ENCODE measurements around the gene DENND5A. TPM values are rescaled to one million over a fixed set of nuclear protein-coding genes. Genes with fewer than 3 reads are reported as not detected.
"Not testable (repeated sequence)": the region's sequence is repeated elsewhere in the genome, so short reads cannot be mapped to it uniquely, and the experiment has no call there.

Gene DENND5A
- polyA plus RNA-seq, 3 donors from 2014 or later: 3.0 to 6.3 (median 5.1) TPM

DNA sequence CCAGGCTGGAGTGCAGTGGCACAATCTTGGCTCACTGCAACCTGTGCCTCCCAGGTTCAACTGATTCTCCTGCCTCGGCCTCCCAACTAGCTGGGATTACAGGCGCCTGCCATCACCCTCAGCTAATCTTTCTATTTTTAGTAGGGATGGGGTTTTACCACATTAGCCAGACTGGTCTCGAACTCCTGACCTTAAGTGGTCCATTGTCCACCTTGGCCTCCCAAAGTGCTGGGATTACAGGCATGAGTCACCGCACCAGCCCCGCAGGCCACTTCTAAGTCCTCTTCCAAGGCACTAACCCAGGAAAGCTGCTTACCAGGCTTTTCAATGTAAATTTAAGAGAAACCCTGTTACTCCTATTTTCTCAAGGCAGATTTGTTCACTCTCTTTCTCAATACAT is 50.4 kb downstream of the DENND5A start:
- Mint-ChIP-seq H3K4me1 (peaks cover 4 to 27% of the 10 kb centered on the region in 2 donors), H3K36me3 (no peaks in the 10 kb centered on the region), H3K4me3 (no peak overlapping the region), H3K27me3 (ENCODE audit: low read depth in 3 of 3) (peaks cover 0 to 2% (median 2%) of the 10 kb centered on the region in 3 donors), H3K9me3 (no peaks in the 10 kb centered on the region), H3K27ac (no peak overlapping the region)
- DNase-seq: no peak

DNA sequence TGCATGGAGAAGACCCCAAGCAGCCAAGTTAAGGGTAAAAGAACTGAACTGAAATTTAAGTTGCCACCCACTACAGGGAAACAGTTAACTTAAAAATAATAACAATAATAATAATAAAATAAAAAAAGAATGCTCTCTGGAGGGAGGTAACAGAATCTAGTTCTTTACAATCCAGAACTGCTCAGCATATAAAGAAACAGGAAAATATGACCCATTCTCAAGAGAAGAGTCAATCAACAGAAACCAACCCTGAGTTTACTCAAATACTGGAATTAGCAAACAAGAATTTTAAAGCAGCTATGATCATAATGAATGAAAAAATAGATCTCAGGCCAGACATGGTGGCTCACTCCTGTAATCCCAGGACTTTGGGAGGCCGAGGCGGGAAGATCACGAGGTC is 53.8 kb downstream of the DENND5A start:
- Mint-ChIP-seq H3K27me3 (ENCODE audit: low read depth in 3 of 3) (peaks cover 0 to 2% (median 0%) of the 10 kb centered on the region in 3 donors), H3K9me3 (no peaks in the 10 kb centered on the region), H3K4me3 (no peak overlapping the region), H3K4me1 (peaks cover 4 to 35% of the 10 kb centered on the region in 2 donors), H3K36me3 (no peaks in the 10 kb centered on the region), H3K27ac (no peak overlapping the region)
- DNase-seq: no peak

DNA sequence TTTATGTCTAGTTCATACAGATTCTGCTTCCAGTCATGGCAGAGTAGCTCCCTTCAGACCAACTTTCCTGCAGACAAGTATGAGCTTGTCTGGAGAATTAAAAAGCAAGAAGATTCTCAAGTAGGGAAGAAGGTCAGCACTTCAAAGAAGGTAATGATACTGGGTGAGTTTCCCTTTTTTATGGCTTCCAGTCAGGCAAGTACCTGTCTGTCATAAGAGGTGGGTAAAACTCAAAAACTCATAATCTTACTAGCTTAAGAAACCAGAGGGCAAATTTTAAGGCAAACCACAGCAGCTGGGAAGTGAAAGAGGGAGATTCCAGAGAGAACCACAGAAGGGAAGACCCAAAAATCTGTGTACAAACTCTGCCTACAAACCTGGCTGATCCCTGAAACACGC is 54.2 kb downstream of the DENND5A start:
- Mint-ChIP-seq H3K27ac (no peak overlapping the region), H3K27me3 (ENCODE audit: low read depth in 3 of 3) (peaks cover 0 to 2% (median 0%) of the 10 kb centered on the region in 3 donors), H3K36me3 (no peaks in the 10 kb centered on the region), H3K4me1 (peaks cover 4 to 35% of the 10 kb centered on the region in 2 donors), H3K9me3 (no peaks in the 10 kb centered on the region), H3K4me3 (no peak overlapping the region)
- no peak for DNase-seq

DNA sequence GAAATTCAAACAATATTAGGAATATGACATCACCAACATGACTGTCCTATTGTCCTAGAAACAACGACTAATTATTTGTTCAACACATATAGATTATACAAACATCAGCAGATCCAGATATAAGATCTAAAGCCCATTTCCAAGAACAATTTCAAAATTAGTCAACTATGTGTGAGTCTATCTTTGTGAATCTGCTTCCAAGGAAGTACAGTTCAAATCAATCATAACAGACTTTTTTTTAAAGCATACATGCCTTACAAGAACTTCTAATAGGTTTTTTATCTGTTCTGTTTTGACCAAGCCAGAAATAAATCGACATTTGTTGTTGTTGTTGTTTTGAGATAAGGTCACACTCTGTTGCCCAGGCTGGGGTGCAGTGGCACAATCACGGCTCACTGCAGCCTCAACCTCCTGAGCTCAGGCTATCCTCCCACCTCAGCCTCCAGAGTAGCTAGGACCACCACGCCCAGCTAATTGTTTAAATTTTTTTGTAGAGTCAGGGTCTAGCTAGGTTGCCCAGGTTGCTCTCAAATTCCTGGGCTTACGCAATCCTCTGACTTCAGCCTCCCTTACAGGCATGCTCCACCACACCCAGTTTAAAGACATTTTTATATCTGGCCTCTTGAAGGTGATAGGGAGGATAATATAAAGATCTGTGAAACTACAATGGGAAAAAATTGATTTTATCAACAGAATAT is 54.8 kb downstream of the DENND5A start:
- Mint-ChIP-seq H3K27ac (no peak overlapping the region), H3K27me3 (ENCODE audit: low read depth in 3 of 3) (peaks cover 0 to 2% (median 0%) of the 10 kb centered on the region in 3 donors), H3K36me3 (no peaks in the 10 kb centered on the region), H3K4me3 (no peak overlapping the region), H3K4me1 (peaks cover 4 to 35% of the 10 kb centered on the region in 2 donors), H3K9me3 (no peaks in the 10 kb centered on the region)
- no peak for DNase-seq

DNA sequence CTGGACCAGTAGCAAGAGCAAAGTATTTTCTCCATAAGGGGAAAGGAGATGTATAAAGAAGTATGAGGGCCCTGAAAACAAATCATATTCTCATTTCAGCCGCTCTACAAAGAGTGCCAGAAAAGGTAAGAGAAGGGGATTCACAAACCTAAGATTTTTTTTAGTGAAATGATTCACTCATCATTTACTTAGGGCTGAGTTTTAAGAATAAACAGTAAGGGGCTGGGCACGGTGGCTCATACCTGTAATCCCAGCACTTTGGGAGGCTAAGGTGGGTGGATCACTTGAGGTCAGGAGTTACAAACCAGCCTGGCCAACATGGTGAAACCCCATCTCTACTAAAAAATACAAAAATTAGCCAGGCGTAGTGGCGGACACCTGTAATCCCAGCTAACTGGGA is 55.5 kb downstream of the DENND5A start:
- not testable (repeated sequence) for H3K36me3 Mint-ChIP-seq; H3K27ac Mint-ChIP-seq; H3K27me3 Mint-ChIP-seq (ENCODE audit: low read depth in 3 of 3); H3K9me3 Mint-ChIP-seq; DNase-seq; H3K4me3 Mint-ChIP-seq
- H3K4me1 Mint-ChIP-seq: peaks cover 2 to 29% of the 10 kb centered on the region in 2 donors

DNA sequence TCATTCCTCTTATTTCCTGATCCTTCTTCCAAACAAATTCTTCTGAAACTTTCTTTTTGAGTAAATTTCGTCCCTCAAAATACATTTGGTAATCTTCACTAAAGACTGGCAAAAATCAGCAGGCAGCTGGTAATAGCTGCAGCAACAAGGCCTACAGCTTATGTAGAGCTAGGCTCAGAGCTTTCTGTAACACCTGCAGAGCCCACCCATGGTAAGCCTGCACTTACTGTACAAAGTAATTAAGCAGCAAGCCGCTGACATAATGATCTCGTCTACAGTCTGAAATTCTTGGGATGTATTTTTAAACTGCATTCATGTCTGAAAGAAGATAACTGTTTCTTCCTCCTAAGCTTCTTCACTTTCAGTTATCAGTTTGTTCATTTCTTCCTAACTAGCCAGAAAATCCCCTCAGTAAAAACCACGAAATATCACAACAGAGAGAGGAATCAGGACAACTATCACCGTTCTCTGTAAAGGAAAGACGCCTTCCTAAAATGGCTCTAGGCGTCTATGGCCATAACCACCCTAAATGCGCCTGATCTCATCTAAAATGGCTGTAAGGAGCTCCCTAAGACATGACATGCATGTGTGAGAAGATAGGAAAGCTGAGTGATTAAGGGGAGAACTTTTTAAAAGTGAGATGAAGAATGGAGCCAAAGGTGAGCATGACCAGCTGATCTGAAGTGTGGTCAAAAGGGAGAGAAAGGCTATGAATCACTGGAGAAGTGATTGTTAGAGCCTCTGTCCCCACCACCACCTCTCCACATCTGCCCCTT is 56.2 kb downstream of the DENND5A start:
- Mint-ChIP-seq H3K4me1 (peaks cover 2 to 29% of the 10 kb centered on the region in 2 donors), H3K9me3 (no peaks in the 10 kb centered on the region), H3K27ac (no peak overlapping the region), H3K36me3 (no peaks in the 10 kb centered on the region), H3K4me3 (no peak overlapping the region), H3K27me3 (ENCODE audit: low read depth in 3 of 3) (peaks cover 0 to 2% (median 0%) of the 10 kb centered on the region in 3 donors)
- no peak for DNase-seq

DNA sequence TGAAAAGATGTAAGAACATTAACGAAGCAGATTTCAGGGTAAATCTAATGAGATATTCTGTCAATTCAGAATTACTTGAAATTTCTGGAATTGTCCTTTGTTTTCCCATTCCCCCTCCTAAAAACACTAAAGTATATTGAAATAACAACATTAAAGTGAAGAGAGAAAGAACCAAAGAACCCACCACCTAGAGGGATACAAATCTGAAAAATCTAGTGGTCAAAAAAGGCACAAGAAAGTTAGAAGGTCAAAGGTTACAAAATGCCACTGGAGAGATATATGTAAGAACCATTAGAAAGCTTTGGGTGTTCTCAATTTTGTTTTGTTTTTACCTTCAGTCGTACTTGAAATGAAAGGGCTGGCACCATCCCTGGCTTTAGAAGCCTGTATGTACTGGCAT is 57.9 kb downstream of the DENND5A start:
- Mint-ChIP-seq H3K27me3 (ENCODE audit: low read depth in 3 of 3) (peaks cover 0 to 2% (median 2%) of the 10 kb centered on the region in 3 donors), H3K27ac (no peak overlapping the region), H3K4me1 (peaks cover 2 to 24% of the 10 kb centered on the region in 2 donors), H3K4me3 (no peak overlapping the region), H3K36me3 (no peaks in the 10 kb centered on the region), H3K9me3 (no peaks in the 10 kb centered on the region)
- DNase-seq: no peak

DNA sequence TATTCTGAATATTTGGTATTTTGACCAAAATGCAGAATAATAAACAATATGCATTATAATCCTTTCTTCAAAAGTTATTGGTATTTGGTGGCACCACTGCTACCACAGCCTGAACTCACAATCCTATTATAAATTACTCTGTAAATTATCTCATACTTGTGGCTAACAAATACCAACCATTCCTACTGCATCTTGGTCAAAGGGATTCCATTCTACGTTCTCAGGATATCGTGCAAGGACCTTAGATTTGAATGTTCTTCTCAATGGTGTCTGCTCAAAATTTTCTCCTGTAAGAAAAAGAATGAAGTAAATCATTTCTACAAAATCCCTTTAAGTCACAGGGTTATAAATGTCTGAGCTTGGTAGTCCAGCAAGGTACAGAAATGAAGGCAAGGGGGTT is 58.7 kb downstream of the DENND5A start:
- peaks cover 2 to 22% of the 10 kb centered on the region in 2 donors for H3K4me1 Mint-ChIP-seq
- no peak for DNase-seq
- H3K27me3 Mint-ChIP-seq (ENCODE audit: low read depth in 3 of 3): peaks cover 0 to 2% (median under 1%) of the 10 kb centered on the region in 3 donors
- no peaks in the 10 kb centered on the region for H3K36me3 Mint-ChIP-seq
- no peak overlapping the region for H3K4me3 Mint-ChIP-seq
- no peak overlapping the region for H3K27ac Mint-ChIP-seq
- H3K9me3 Mint-ChIP-seq: no peaks in the 10 kb centered on the region

DNA sequence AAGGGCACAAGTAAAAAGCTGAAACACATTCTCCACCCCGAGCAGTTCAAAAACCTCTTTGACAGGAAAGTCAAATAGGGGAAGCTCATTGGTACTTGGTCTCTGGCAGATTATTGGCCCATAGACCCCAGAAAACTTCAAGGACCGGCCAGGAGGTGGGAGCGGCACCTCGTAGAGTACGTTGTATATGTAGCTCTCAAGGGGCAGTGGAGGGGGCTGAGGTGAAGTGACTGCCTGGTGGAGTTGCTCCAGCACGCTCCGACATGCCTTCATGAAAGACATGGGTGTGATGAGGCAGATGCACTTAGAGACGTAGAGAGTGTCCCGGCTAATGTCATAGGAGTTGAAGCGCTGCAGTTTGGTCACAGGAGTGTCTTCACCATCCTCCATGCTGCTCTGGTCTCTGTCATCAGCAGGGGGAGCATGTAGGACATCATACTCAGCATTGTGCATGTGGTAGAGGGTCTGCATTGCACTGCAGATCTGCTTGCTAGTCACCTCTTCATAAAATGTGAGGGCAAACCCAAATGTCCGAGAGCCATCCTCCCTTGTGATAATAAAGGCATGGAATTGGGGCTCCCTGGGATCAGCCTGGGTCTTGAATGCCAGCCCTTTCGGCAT is 61.3 kb downstream of the DENND5A start:
- no peaks in the 10 kb centered on the region for H3K9me3 Mint-ChIP-seq
- DNase-seq: no peak

DNA sequence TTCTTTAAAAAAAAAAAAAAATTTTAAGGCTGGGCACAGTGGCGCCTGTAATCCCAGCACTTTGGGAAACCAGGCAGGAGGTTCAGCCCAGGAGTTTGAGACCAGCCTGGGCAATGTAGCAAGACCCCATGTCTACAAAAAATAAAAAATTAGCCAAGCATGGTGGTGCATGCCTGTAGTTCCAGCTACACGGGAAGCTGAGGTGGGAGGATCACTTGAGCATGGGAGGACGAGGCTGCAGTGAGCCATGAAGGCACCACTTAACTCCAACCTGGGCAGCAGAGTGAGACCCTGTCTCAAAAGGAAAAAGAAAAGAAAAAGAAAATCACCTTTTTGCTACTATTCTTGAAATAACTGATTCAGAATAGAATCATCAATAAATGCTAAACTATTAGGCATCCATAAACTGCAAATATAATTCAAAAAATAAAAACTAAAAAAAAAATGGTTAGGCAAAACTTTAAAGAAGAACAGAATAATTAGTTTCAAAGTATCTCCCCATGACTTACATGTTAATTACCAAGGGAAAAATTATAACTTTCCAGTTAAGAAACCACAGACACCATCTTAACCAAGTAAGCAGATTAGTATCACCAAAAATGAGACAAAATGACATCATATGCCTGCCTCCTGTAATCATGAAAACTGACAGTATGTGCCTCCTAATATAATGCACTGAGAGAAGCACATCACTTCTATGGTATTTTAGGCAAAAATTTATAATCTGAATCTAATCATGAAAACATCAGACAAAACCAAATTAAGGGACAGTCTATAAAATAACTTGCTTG is 63.6 kb downstream of the DENND5A start:
- no peak for DNase-seq
- Mint-ChIP-seq H3K4me1 (peaks cover 0 to 6% of the 10 kb centered on the region in 2 donors), H3K27ac (no peak overlapping the region), H3K9me3 (no peaks in the 10 kb centered on the region), H3K27me3 (ENCODE audit: low read depth in 3 of 3) (peaks cover 0 to 2% (median 2%) of the 10 kb centered on the region in 3 donors), H3K4me3 (no peak overlapping the region), H3K36me3 (no peaks in the 10 kb centered on the region)

More for the DNA sequence above, 61.3 kb downstream of the DENND5A start:
- H3K27me3 Mint-ChIP-seq (ENCODE audit: low read depth in 3 of 3): peaks cover 0 to 2% (median 2%) of the 10 kb centered on the region in 3 donors
- no peak overlapping the region for H3K27ac Mint-ChIP-seq
- no peak overlapping the region for H3K4me3 Mint-ChIP-seq
- H3K36me3 Mint-ChIP-seq: no peaks in the 10 kb centered on the region
- H3K4me1 Mint-ChIP-seq: peaks cover 0 to 9% of the 10 kb centered on the region in 2 donors

DNA sequence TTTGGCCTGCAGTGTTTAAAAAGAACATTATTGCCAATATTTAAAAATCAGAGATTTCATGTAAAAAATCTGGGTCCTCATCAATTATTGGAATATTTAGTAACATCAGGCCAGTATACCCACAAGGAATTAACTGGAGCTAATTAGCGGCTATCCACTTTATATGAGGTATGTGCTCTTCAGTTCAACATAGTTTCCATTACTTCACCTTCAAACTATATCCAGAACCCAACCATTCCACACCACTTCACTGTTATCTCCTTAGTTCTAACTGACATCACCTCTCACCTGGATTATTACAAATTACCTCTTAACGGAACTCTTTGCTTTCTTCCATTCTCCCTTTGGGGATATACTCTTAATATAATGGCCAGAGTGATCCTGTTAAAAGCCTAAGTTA is 64.7 kb downstream of the DENND5A start:
- Mint-ChIP-seq H3K4me1 (peaks cover 0 to 6% of the 10 kb centered on the region in 2 donors), H3K27ac (no peak overlapping the region), H3K9me3 (no peaks in the 10 kb centered on the region), H3K4me3 (no peak overlapping the region), H3K36me3 (no peaks in the 10 kb centered on the region), H3K27me3 (ENCODE audit: low read depth in 3 of 3) (peaks cover 0 to 2% (median 2%) of the 10 kb centered on the region in 3 donors)
- no peak for DNase-seq

DNA sequence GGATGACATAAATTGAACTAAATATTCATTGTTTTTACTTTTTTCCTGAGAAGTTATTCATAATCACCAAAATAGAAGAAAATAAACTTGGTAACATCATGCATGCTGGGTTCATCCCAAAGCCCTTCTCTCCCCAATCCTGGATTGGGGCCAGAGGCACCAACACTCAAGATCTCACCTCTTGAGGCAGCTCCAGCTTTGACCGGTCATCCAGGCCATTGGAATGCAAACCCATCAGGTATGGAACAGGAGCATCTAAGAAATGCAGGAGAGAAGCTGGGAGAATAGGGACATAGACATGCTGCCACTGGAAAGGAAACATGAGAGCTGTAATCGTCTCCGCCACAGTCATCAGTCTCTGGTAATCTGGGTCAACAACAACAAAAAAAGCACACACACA is 71.8 kb downstream of the DENND5A start:
- H3K4me3 Mint-ChIP-seq: no peak overlapping the region
- H3K27ac Mint-ChIP-seq: no peak overlapping the region
- no peaks in the 10 kb centered on the region for H3K9me3 Mint-ChIP-seq
- H3K36me3 Mint-ChIP-seq: peaks cover 0 to 9% (median 0%) of the 10 kb centered on the region in 3 donors
- DNase-seq: no peak
- no peaks in the 10 kb centered on the region for H3K27me3 Mint-ChIP-seq (ENCODE audit: low read depth in 3 of 3)
- no peaks in the 10 kb centered on the region for H3K4me1 Mint-ChIP-seq

DNA sequence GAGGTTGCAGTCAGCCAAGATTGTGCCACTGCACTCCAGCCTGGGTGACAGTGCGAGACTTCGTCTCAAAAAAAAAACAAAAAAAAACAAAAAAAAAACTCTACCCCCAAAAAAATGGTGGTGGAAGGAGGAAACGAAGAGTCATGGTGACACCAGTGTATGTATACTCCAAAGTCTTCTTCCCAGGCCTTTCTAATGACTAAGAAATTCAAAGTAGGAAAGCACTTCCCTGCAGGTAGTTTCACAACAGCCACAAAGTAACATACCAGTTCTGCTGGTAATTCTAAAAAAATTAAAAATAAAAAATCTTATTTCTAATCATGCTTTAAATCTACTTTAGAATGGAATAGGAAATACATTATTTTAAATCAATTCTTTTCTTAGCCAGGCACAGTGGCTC is 72.6 kb downstream of the DENND5A start:
- H3K36me3 Mint-ChIP-seq: peaks cover 0 to 15% (median 0%) of the 10 kb centered on the region in 3 donors

More for the DNA sequence above, 72.6 kb downstream of the DENND5A start:
- DNase-seq: no peak
- H3K4me3 Mint-ChIP-seq: no peak overlapping the region
- no peaks in the 10 kb centered on the region for H3K27me3 Mint-ChIP-seq (ENCODE audit: low read depth in 3 of 3)
- no peak overlapping the region for H3K27ac Mint-ChIP-seq
- H3K4me1 Mint-ChIP-seq: no peaks in the 10 kb centered on the region
- no peaks in the 10 kb centered on the region for H3K9me3 Mint-ChIP-seq
